PC-3 (cell line): Measurements from ENCODE around the gene PDIA5.

Experiments used
- CTCF ChIP-seq: fragments of 300-600 bp; sonication (generic); conservative IDR thresholded peaks from 2 replicates; pipeline ENCODE4 v1.5.1; 2017; ENCODE audit warnings: antibody characterized with exemption, low read depth, mild to moderate bottlenecking, low read length
- EZH2phosphoT487 ChIP-seq: fragments of 300-600 bp; sonication (generic); IDR thresholded peaks from 2 replicates; pipeline ENCODE4 v1.6.1; 2018; ENCODE audit warnings: mild to moderate bottlenecking, antibody characterized with exemption, low read length, borderline replicate concordance

DNA sequence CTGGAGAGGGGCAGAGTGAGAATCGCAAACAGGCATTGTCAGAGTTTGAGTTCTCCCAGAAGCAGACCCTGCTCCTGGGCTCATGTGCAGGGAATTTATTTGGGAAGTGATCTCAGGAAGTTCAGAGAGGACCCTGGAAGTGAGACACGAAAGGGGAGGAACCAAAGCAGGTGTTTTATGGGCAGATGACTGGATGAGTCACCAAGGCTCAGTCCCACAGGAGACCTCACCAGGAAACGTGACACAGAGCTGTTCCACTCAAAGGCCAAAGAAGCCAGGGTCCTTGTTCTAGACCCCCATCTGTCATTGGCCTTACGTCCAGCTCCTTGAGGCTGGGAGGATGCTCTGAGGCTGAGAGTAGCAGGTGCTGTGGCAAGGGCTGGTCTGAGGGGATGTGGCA is 91.5 kb downstream of the PDIA5 start:
- TF ChIP-seq CTCF = no peak
- no peak for TF ChIP-seq EZH2phosphoT487
